ENCODE results near the gene CDK6. TPM values are rescaled to one million over a fixed set of nuclear protein-coding genes. Genes with fewer than 3 reads are reported as not detected.

Gene CDK6
- polyA plus RNA-seq, 2 of the 4 experiments (the other 2 are of a cell fraction): 13.6 to 25.9 TPM

- TF ChIP-seq EP300 (IDR thresholded peaks at IDR 0.05): no peak
- TF ChIP-seq NFE2L2 (conservative IDR thresholded peaks at IDR 0.05; ENCODE audit: low read length): no peak
- no peak for TF ChIP-seq JUN (IDR thresholded peaks at IDR 0.05)
- TF ChIP-seq CHD4 (IDR thresholded peaks at IDR 0.05; ENCODE audit: borderline replicate concordance): no peak
- TF ChIP-seq, protein P1, sequence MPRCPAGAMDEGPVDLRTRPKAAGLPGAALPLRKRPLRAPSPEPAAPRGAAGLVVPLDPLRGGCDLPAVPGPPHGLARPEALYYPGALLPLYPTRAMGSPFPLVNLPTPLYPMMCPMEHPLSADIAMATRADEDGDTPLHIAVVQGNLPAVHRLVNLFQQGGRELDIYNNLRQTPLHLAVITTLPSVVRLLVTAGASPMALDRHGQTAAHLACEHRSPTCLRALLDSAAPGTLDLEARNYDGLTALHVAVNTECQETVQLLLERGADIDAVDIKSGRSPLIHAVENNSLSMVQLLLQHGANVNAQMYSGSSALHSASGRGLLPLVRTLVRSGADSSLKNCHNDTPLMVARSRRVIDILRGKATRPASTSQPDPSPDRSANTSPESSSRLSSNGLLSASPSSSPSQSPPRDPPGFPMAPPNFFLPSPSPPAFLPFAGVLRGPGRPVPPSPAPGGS (IDR thresholded peaks at IDR 0.05): no peak
- no peak for TF ChIP-seq ZSCAN20 (CRISPR knock-in tag; IDR thresholded peaks at IDR 0.05)
- TF ChIP-seq, protein P2, sequence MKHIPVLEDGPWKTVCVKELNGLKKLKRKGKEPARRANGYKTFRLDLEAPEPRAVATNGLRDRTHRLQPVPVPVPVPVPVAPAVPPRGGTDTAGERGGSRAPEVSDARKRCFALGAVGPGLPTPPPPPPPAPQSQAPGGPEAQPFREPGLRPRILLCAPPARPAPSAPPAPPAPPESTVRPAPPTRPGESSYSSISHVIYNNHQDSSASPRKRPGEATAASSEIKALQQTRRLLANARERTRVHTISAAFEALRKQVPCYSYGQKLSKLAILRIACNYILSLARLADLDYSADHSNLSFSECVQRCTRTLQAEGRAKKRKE (CRISPR knock-in tag; IDR thresholded peaks at IDR 0.05; ENCODE audit: low read depth): no peak
- no peak for TF ChIP-seq FOSB (CRISPR knock-in tag; IDR thresholded peaks at IDR 0.05)
- no peak; the same call in 1 of the 2 replicates for TF ChIP-seq ZC3H11A (IDR thresholded peaks at IDR 0.05)
- TF ChIP-seq HOXA7 (CRISPR knock-in tag; IDR thresholded peaks at IDR 0.05): no peak
- TF ChIP-seq KDM1A (IDR thresholded peaks at IDR 0.05; ENCODE audit: low read depth): no peak
- H3K4me1 ChIP-seq: peaks cover 47% of the 10 kb centered on the region
- 95% methylated on average over 1 of the region's 1 CpG for WGBS (ENCODE audit: missing lambda C conversion rate)
- H3K9me3 ChIP-seq: peaks cover 24% of the 10 kb centered on the region
- DNase-seq (ENCODE audit: low read depth in 1 of 2, low spot score in 1 of 2) (peak in 1 of 2 experiments; percentile 46), ATAC-seq (peak in 1 of 2 experiments; percentile 41; a peak in 1 of 6 replicates), FAIRE-seq (no peak)
- POLR2A ChIA-PET: no interaction called here
- H3K27ac ChIP-seq: no peak overlapping the region
- H3K4me3 ChIP-seq: no peak overlapping the region
- no peak overlapping the region for H3K4me2 ChIP-seq
- CTCF ChIA-PET: interaction anchor here (1.9 kb wide), 1 partner anchor 44 kb away, joined by 4 read pairs; no protein-coding TSS in a partner anchor
These were observed 47.7 kb downstream of the CDK6 start for GRCh38 chr7:92788559-92789183.

DNA sequence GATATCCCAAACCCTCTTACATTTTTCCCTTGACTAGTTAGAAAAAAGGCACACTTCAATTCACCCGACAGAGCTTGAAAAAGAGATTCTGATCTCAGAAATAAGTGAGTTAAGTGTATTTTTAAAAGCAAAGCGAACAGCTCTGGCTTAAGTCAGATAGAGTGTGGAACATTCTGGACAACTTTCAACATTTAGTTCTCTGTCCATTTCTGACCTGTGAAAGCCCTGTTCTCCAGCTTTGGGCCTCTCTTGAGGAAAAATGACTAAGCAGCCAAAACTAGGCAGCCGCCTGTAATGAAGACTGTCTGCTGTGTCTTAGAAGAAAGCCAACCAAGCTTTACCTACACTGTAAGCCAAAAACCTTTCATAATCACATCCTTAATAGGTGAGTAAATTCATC is 50.5 kb downstream of the CDK6 start:
- ATAC-seq (no peak), FAIRE-seq (no peak), DNase-seq (ENCODE audit: low read depth in 1 of 2, low spot score in 1 of 2) (no peak)
- 93% methylated on average over 3 of the region's 3 CpGs for WGBS (ENCODE audit: missing lambda C conversion rate)
- TF ChIP-seq HDAC2 (IDR thresholded peaks at IDR 0.05) (no peak), ESRRA (IDR thresholded peaks at IDR 0.05; ENCODE audit: borderline replicate concordance, low read length) (no peak), ZSCAN20 (CRISPR knock-in tag; IDR thresholded peaks at IDR 0.05) (no peak), RARB (CRISPR knock-in tag; IDR thresholded peaks at IDR 0.05) (no peak), KDM5A (IDR thresholded peaks at IDR 0.05) (no peak), HOXB13 (CRISPR knock-in tag; IDR thresholded peaks at IDR 0.05; ENCODE audit: low read depth) (no peak), CEBPB (IDR thresholded peaks at IDR 0.05) (no peak), NPAS2 (CRISPR knock-in tag; IDR thresholded peaks at IDR 0.05; ENCODE audit: borderline replicate concordance) (no peak), FOSL2 (IDR thresholded peaks at IDR 0.05) (no peak), FOSL2 (CRISPR knock-in tag; IDR thresholded peaks at IDR 0.05) (no peak), CBX8 (IDR thresholded peaks at IDR 0.05) (no peak), JUN (IDR thresholded peaks at IDR 0.05) (no peak)
- TF ChIP-seq, protein P3, sequence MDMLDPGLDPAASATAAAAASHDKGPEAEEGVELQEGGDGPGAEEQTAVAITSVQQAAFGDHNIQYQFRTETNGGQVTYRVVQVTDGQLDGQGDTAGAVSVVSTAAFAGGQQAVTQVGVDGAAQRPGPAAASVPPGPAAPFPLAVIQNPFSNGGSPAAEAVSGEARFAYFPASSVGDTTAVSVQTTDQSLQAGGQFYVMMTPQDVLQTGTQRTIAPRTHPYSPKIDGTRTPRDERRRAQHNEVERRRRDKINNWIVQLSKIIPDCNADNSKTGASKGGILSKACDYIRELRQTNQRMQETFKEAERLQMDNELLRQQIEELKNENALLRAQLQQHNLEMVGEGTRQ (IDR thresholded peaks at IDR 0.05): no peak
- TF ChIP-seq, protein P4, sequence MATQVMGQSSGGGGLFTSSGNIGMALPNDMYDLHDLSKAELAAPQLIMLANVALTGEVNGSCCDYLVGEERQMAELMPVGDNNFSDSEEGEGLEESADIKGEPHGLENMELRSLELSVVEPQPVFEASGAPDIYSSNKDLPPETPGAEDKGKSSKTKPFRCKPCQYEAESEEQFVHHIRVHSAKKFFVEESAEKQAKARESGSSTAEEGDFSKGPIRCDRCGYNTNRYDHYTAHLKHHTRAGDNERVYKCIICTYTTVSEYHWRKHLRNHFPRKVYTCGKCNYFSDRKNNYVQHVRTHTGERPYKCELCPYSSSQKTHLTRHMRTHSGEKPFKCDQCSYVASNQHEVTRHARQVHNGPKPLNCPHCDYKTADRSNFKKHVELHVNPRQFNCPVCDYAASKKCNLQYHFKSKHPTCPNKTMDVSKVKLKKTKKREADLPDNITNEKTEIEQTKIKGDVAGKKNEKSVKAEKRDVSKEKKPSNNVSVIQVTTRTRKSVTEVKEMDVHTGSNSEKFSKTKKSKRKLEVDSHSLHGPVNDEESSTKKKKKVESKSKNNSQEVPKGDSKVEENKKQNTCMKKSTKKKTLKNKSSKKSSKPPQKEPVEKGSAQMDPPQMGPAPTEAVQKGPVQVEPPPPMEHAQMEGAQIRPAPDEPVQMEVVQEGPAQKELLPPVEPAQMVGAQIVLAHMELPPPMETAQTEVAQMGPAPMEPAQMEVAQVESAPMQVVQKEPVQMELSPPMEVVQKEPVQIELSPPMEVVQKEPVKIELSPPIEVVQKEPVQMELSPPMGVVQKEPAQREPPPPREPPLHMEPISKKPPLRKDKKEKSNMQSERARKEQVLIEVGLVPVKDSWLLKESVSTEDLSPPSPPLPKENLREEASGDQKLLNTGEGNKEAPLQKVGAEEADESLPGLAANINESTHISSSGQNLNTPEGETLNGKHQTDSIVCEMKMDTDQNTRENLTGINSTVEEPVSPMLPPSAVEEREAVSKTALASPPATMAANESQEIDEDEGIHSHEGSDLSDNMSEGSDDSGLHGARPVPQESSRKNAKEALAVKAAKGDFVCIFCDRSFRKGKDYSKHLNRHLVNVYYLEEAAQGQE (IDR thresholded peaks at IDR 0.05): no peak
- TF ChIP-seq, protein P2 (CRISPR knock-in tag; IDR thresholded peaks at IDR 0.05; ENCODE audit: low read depth): no peak
- TF ChIP-seq, protein P5, sequence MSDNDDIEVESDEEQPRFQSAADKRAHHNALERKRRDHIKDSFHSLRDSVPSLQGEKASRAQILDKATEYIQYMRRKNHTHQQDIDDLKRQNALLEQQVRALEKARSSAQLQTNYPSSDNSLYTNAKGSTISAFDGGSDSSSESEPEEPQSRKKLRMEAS (IDR thresholded peaks at IDR 0.05): no peak
- Histone ChIP-seq H3K4me3 (no peak overlapping the region), H3K4me2 (0 out of 3 replicates have a peak overlapping the region, but pooled peaks have one; percentile 4), H3K9me3 (peaks cover 24% of the 10 kb centered on the region), H3K4me1 (peaks cover 49% of the 10 kb centered on the region), H3K27ac (peak overlapping the region in 1 of 2 experiments; percentile 70; a peak in 3 of 6 replicates)
- POLR2A ChIA-PET: no interaction called here
- CTCF ChIA-PET: interaction anchor here (1.5 kb wide), 1 partner anchor 47 kb away, joined by 6 read pairs; no protein-coding TSS in a partner anchor

Measured in A549 (cell line).